ENCODE results near the gene MAP6.

DNA sequence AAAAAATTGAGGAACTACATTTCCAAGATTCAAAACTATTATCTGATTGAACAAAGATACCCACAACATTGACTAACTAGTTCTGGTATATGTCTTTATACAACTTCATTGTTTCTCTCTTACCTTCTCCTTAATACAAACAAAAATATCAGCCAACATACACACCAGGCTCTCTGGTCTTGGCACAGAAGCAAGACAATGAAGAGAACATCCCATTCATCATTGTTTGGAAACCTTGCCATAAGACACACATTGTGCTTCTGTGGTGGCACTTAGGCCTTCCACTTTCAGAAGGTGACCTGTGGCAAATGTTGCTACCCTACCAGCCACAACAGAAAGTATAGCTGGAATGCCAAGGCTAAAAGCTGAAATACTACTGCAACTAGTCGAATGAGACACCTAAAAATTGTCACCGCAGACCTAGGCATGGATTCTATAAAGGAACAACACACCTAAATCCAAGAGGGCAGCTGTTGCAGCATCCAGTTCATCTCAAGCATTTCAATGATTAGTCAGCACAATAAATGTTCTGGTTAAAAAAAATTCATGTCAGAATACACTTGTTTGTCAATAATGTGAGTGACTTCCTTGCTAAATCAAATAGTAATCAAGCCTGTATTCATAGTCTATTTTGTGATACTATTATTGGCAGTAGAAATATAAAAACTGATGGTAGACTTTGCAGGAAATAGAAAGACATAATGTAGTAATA is 26.3 kb downstream of the MAP6 start:
- TF ChIP-seq NFIC (IDR thresholded peaks at IDR 0.05) (no peak), FOXP1 (CRISPR knock-in tag; IDR thresholded peaks at IDR 0.05) (no peak), FOXJ3 (CRISPR knock-in tag; IDR thresholded peaks at IDR 0.05) (no peak), TEAD2 (tag; IDR thresholded peaks at IDR 0.05) (no peak), NFYB (IDR thresholded peaks at IDR 0.05; ENCODE audit: extremely low read depth, insufficient read length) (no peak), DPF2 (IDR thresholded peaks at IDR 0.05) (no peak)
- TF ChIP-seq, protein P1, sequence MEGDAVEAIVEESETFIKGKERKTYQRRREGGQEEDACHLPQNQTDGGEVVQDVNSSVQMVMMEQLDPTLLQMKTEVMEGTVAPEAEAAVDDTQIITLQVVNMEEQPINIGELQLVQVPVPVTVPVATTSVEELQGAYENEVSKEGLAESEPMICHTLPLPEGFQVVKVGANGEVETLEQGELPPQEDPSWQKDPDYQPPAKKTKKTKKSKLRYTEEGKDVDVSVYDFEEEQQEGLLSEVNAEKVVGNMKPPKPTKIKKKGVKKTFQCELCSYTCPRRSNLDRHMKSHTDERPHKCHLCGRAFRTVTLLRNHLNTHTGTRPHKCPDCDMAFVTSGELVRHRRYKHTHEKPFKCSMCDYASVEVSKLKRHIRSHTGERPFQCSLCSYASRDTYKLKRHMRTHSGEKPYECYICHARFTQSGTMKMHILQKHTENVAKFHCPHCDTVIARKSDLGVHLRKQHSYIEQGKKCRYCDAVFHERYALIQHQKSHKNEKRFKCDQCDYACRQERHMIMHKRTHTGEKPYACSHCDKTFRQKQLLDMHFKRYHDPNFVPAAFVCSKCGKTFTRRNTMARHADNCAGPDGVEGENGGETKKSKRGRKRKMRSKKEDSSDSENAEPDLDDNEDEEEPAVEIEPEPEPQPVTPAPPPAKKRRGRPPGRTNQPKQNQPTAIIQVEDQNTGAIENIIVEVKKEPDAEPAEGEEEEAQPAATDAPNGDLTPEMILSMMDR (IDR thresholded peaks at IDR 0.05 in 2 of 3, conservative IDR thresholded peaks at IDR 0.05 in 1 of 3; ENCODE audit: insufficient read depth in 2 of 3, low read depth in 1 of 3, low read length in 3 of 3): no peak
- TF ChIP-seq, protein P2, sequence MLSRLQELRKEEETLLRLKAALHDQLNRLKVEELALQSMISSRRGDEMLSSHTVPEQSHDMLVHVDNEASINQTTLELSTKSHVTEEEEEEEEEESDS (CRISPR knock-in tag; IDR thresholded peaks at IDR 0.05): no peak
- TF ChIP-seq, protein P3, sequence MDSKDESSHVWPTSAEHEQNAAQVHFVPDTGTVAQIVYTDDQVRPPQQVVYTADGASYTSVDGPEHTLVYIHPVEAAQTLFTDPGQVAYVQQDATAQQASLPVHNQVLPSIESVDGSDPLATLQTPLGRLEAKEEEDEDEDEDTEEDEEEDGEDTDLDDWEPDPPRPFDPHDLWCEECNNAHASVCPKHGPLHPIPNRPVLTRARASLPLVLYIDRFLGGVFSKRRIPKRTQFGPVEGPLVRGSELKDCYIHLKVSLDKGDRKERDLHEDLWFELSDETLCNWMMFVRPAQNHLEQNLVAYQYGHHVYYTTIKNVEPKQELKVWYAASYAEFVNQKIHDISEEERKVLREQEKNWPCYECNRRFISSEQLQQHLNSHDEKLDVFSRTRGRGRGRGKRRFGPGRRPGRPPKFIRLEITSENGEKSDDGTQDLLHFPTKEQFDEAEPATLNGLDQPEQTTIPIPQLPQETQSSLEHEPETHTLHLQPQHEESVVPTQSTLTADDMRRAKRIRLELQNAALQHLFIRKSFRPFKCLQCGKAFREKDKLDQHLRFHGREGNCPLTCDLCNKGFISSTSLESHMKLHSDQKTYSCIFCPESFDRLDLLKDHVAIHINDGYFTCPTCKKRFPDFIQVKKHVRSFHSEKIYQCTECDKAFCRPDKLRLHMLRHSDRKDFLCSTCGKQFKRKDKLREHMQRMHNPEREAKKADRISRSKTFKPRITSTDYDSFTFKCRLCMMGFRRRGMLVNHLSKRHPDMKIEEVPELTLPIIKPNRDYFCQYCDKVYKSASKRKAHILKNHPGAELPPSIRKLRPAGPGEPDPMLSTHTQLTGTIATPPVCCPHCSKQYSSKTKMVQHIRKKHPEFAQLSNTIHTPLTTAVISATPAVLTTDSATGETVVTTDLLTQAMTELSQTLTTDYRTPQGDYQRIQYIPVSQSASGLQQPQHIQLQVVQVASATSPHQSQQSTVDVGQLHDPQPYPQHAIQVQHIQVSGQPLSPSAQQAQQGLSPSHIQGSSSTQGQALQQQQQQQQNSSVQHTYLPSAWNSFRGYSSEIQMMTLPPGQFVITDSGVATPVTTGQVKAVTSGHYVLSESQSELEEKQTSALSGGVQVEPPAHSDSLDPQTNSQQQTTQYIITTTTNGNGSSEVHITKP (IDR thresholded peaks at IDR 0.05; ENCODE audit: partially characterized antibody): no peak

Data from K562 (cell line).